Measurements from ENCODE around the gene NCOA1. TPM values are rescaled to one million over a fixed set of nuclear protein-coding genes. Genes with fewer than 3 reads are reported as not detected.
"Not testable (repeated sequence)": the region's sequence is repeated elsewhere in the genome, so short reads cannot be mapped to it uniquely, and the experiment has no call there.

NCOA1 gene
- total and polyA plus RNA-seq, 7 experiments from 2014 or later, result 13.2 to 72.8 (median 43.0) TPM

DNA sequence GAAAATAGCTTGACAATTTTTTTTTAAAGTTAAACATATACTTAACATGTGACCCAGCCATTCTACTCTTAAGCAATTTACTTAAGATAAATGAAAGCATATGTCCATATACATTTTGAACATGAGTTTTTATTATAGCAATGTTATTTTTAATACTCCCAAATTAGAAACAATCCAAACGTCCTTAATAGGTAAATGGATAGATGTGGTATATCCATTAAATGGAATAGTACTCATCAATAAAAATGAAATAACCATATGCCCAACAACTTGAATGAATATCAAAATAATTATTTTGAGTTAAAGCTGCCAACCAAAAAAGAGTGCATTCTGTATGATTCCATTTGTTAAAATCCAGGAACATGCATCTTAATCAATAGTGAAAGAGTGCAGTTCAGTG is 29.1 kb downstream of the NCOA1 start:
- H3K27me3 ChIP-seq (ENCODE audit: control insufficient read depth in 2 of 2, insufficient read depth in 2 of 2, low read length in 2 of 2), result no peaks in the 10 kb centered on the region
- DNase-seq, result no peak
- Mint-ChIP-seq H3K4me1 (peaks cover 25 to 72% (median 65%) of the 10 kb centered on the region in 7 donors), H3K27ac (no peak overlapping the region), H3K9me3 (peaks cover 0 to 6% (median 2%) of the 10 kb centered on the region in 11 donors), H3K4me3 (peak overlapping the region in 2 of 10 donors; percentile 2 to 24), H3K36me3 (peaks cover 0 to 21% (median 8%) of the 10 kb centered on the region in 5 donors), H3K27me3 (no peaks in the 10 kb centered on the region)
- no peak overlapping the region for H3K27ac ChIP-seq (ENCODE audit: low read depth, low read length)
- no peaks in the 10 kb centered on the region for H3K9me3 ChIP-seq (ENCODE audit: control insufficient read depth in 2 of 3, low read length in 3 of 3)
- H3K4me3 ChIP-seq (ENCODE audit: low read length), result no peak overlapping the region
- intact Hi-C loops (cut with micrococcal nuclease), result no loop called here
- ATAC-seq, result no peak
- peaks cover 4% of the 10 kb centered on the region in 2 donors for H3K4me1 ChIP-seq (ENCODE audit: control insufficient read depth in 2 of 2, insufficient read depth in 2 of 2, low read length in 2 of 2)
- ChIA-PET POLR2A (interaction anchor here (1.0 kb wide), 1 partner anchor 25 kb away, joined by 3 read pairs; no protein-coding TSS in a partner anchor), CTCF (no interaction called here)
- H3K36me3 ChIP-seq (ENCODE audit: control insufficient read depth in 2 of 3, insufficient read depth in 3 of 3, low read length in 3 of 3), result no peaks in the 10 kb centered on the region

- peak overlapping the region in 5 of 9 donors; percentile 8 to 66 (median 49) for H3K27ac Mint-ChIP-seq
- intact Hi-C loops (cut with micrococcal nuclease), result no loop called here
- H3K27me3 Mint-ChIP-seq, result no peaks in the 10 kb centered on the region
- POLR2A ChIA-PET, result interaction anchor here (1.0 kb wide), 1 partner anchor 26 kb away, joined by 3 read pairs; no protein-coding TSS in a partner anchor
- DNase-seq (no peak), ATAC-seq (no peak)
- peak overlapping the region in 7 of 10 donors; percentile 0 to 55 (median 10) for H3K4me3 Mint-ChIP-seq
- H3K4me1 Mint-ChIP-seq, result peaks cover 23 to 75% (median 68%) of the 10 kb centered on the region in 7 donors
- Histone ChIP-seq H3K9me3 (ENCODE audit: control insufficient read depth in 2 of 3, low read length in 3 of 3) (no peaks in the 10 kb centered on the region), H3K36me3 (ENCODE audit: control insufficient read depth in 2 of 3, insufficient read depth in 3 of 3, low read length in 3 of 3) (no peaks in the 10 kb centered on the region), H3K4me1 (ENCODE audit: control insufficient read depth in 2 of 2, insufficient read depth in 2 of 2, low read length in 2 of 2) (peaks cover 4% of the 10 kb centered on the region in 2 donors), H3K27me3 (ENCODE audit: control insufficient read depth in 2 of 2, insufficient read depth in 2 of 2, low read length in 2 of 2) (no peaks in the 10 kb centered on the region), H3K27ac (ENCODE audit: low read depth, low read length) (no peak overlapping the region), H3K4me3 (ENCODE audit: low read length) (no peak overlapping the region)
- peaks cover 0 to 6% (median 2%) of the 10 kb centered on the region in 11 donors for H3K9me3 Mint-ChIP-seq
- peaks cover 0 to 28% (median 14%) of the 10 kb centered on the region in 5 donors for H3K36me3 Mint-ChIP-seq
- CTCF ChIA-PET, result no interaction called here
Observed at GRCh38 chr2:24521162-24521857, 30.3 kb downstream of the NCOA1 start.

DNA sequence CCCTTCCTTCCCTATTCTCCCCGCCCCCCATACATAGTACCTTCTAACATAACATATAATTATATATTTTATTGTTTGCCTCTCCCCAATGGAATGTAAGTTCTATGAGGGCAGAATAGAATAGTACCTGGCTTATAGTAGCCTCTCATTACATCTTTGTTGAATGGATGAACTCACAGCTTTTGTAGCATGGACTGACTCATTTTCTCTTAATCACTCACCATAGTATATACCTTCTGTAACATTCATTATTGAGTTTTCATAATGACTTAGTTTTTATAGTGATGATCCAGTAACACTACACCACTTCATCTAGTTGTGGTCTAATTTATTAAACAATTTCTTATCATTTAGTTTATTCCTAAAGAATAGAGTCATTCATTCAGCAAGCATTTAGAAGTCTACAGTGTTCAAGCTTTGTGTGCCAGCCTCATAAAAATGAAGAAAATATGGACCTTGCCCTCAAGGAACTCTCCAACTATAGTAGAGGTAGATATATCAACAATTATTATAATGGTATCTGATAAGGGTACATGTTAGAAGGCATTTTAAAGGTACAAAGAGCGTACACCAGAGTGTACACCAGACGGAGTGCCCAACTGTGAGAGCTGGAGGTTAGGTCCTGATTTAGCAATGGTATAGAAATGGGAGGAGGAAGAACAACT is 31.1 kb downstream of the NCOA1 start:
- Mint-ChIP-seq H3K4me1 (peaks cover 22 to 72% (median 62%) of the 10 kb centered on the region in 7 donors), H3K4me3 (peak overlapping the region in 1 of 10 donors; percentile 4), H3K27me3 (no peaks in the 10 kb centered on the region), H3K9me3 (peaks cover 0 to 7% (median 2%) of the 10 kb centered on the region in 11 donors), H3K27ac (peak overlapping the region in 3 of 9 donors; percentile 8 to 32 (median 30)), H3K36me3 (peaks cover 0 to 31% (median 17%) of the 10 kb centered on the region in 5 donors)
- ChIA-PET CTCF (no interaction called here), POLR2A (no interaction called here)
- intact Hi-C loops (cut with micrococcal nuclease), result no loop called here
- Histone ChIP-seq H3K4me3 (ENCODE audit: low read length) (no peak overlapping the region), H3K36me3 (ENCODE audit: control insufficient read depth in 2 of 3, insufficient read depth in 3 of 3, low read length in 3 of 3) (no peaks in the 10 kb centered on the region), H3K27ac (ENCODE audit: low read depth, low read length) (no peak overlapping the region), H3K9me3 (ENCODE audit: control insufficient read depth in 2 of 3, low read length in 3 of 3) (no peaks in the 10 kb centered on the region), H3K27me3 (ENCODE audit: control insufficient read depth in 2 of 2, insufficient read depth in 2 of 2, low read length in 2 of 2) (no peaks in the 10 kb centered on the region), H3K4me1 (ENCODE audit: control insufficient read depth in 2 of 2, insufficient read depth in 2 of 2, low read length in 2 of 2) (peaks cover 4 to 6% of the 10 kb centered on the region in 2 donors)
- DNase-seq (no peak), ATAC-seq (no peak)

DNA sequence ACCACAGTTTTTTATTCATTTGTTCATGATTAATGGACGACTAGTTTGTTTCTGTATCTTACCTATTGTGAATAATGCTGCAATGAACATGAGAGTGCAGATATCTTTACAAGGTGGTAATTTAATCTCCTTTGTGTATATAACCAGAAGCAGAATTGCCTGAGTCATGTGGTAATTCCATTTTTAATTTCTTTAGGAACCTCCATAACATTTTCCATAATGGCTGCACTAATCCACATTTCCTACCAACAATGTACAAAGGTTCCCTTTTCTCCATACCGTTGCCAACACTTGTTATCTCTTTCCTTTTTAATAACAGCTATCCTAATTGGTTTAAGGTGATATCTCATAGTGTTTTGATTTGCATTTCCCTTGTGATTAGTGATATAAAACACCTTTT is 36.5 kb downstream of the NCOA1 start:
- H3K4me1 Mint-ChIP-seq, result peaks cover 0 to 41% (median 25%) of the 10 kb centered on the region in 7 donors
- ATAC-seq, result no peak

DNA sequence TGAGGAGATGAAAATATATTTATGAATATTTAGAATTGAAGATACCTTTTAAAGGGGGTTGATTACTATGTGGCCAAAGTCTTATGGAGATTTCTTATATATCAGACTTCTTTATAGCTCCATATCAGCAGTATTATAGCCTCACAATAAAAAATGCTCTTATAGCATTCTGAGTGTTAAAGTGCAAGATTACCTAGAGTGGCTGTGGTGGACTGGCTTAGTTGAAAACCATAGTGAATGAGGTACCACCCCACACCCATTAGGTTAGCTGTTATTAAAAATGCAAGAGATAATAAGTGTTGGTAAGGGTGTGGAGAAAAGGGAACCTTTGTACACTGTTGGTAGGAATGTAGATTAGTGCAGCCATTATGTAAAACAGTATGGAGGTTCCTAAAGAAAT is 39.7 kb downstream of the NCOA1 start:
- H3K4me3 ChIP-seq (ENCODE audit: low read length), result no peak overlapping the region
- peaks cover 4 to 49% (median 39%) of the 10 kb centered on the region in 5 donors for H3K36me3 Mint-ChIP-seq
- H3K27ac ChIP-seq (ENCODE audit: low read depth, low read length), result no peak overlapping the region
- H3K9me3 Mint-ChIP-seq, result peaks cover 2 to 78% (median 31%) of the 10 kb centered on the region in 11 donors
- H3K4me1 ChIP-seq (ENCODE audit: control insufficient read depth in 2 of 2, insufficient read depth in 2 of 2, low read length in 2 of 2), result peaks cover 0 to 4% of the 10 kb centered on the region in 2 donors
- no peaks in the 10 kb centered on the region for H3K27me3 Mint-ChIP-seq
- intact Hi-C loops (cut with micrococcal nuclease), result no loop called here
- ATAC-seq, result no peak
- peaks cover 0 to 3% (median 0%) of the 10 kb centered on the region in 3 experiments for H3K9me3 ChIP-seq (ENCODE audit: control insufficient read depth in 2 of 3, low read length in 3 of 3)
- H3K4me3 Mint-ChIP-seq, result no peak overlapping the region
- no peaks in the 10 kb centered on the region for H3K27me3 ChIP-seq (ENCODE audit: control insufficient read depth in 2 of 2, insufficient read depth in 2 of 2, low read length in 2 of 2)
- no peaks in the 10 kb centered on the region for H3K36me3 ChIP-seq (ENCODE audit: control insufficient read depth in 2 of 3, insufficient read depth in 3 of 3, low read length in 3 of 3)
- H3K4me1 Mint-ChIP-seq, result peaks cover 0 to 61% (median 37%) of the 10 kb centered on the region in 7 donors
- ChIA-PET CTCF (no interaction called here), POLR2A (interaction anchor here (0.6 to 1.1 kb wide), 2 partner anchors 42 to 1111 kb away, joined by 3 read pairs; no protein-coding TSS in a partner anchor)
- no peak for DNase-seq
- no peak overlapping the region for H3K27ac Mint-ChIP-seq

More for the DNA sequence above, 36.5 kb downstream of the NCOA1 start:
- CTCF ChIA-PET, result no interaction called here
- POLR2A ChIA-PET, result no interaction called here
- no peak overlapping the region for H3K4me3 ChIP-seq (ENCODE audit: low read length)
- no peaks in the 10 kb centered on the region for H3K36me3 ChIP-seq (ENCODE audit: control insufficient read depth in 2 of 3, insufficient read depth in 3 of 3, low read length in 3 of 3)
- no peak overlapping the region for H3K4me3 Mint-ChIP-seq
- peaks cover 4 to 36% (median 30%) of the 10 kb centered on the region in 5 donors for H3K36me3 Mint-ChIP-seq
- no peaks in the 10 kb centered on the region for H3K27me3 ChIP-seq (ENCODE audit: control insufficient read depth in 2 of 2, insufficient read depth in 2 of 2, low read length in 2 of 2)
- peaks cover 0 to 48% (median 16%) of the 10 kb centered on the region in 11 donors for H3K9me3 Mint-ChIP-seq
- peaks cover 0 to 3% (median 0%) of the 10 kb centered on the region in 3 experiments for H3K9me3 ChIP-seq (ENCODE audit: control insufficient read depth in 2 of 3, low read length in 3 of 3)
- intact Hi-C loops (cut with micrococcal nuclease), result no loop called here
- peaks cover 0 to 4% of the 10 kb centered on the region in 2 donors for H3K4me1 ChIP-seq (ENCODE audit: control insufficient read depth in 2 of 2, insufficient read depth in 2 of 2, low read length in 2 of 2)
- H3K27ac Mint-ChIP-seq, result no peak overlapping the region
- no peak overlapping the region for H3K27ac ChIP-seq (ENCODE audit: low read depth, low read length)
- no peak for DNase-seq
- no peaks in the 10 kb centered on the region for H3K27me3 Mint-ChIP-seq

DNA sequence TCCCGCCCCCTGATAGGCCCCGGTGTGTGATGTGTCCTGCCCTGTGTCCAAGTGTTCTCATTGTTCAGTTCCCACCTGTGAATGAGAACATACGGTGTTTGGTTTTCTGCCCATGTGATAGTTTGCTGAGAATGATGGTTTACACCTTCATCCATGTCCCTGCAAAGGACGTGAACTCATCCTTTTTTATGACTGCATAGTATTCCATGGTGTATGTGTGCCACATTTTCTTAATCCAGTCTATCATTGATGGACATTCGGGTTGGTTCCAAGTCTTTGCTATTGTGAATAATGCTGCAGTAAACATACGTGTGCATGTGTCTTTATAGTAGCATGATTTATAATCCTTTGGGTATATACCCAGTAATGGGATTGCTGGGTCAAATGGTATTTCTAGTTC is 40.6 kb downstream of the NCOA1 start:
- DNase-seq; POLR2A ChIA-PET; H3K4me1 ChIP-seq (ENCODE audit: control insufficient read depth in 2 of 2, insufficient read depth in 2 of 2, low read length in 2 of 2); intact Hi-C loops (cut with micrococcal nuclease); H3K27me3 ChIP-seq (ENCODE audit: control insufficient read depth in 2 of 2, insufficient read depth in 2 of 2, low read length in 2 of 2); H3K27me3 Mint-ChIP-seq; H3K9me3 ChIP-seq (ENCODE audit: control insufficient read depth in 2 of 3, low read length in 3 of 3); H3K27ac ChIP-seq (ENCODE audit: low read depth, low read length); H3K4me3 ChIP-seq (ENCODE audit: low read length); CTCF ChIA-PET; H3K36me3 ChIP-seq (ENCODE audit: control insufficient read depth in 2 of 3, insufficient read depth in 3 of 3, low read length in 3 of 3); ATAC-seq: not testable (repeated sequence)
- H3K27ac Mint-ChIP-seq, result peak overlapping the region in 2 of 9 donors; percentile 53 to 74
- peaks cover 13 to 51% (median 44%) of the 10 kb centered on the region in 5 donors for H3K36me3 Mint-ChIP-seq
- peaks cover 4 to 86% (median 34%) of the 10 kb centered on the region in 11 donors for H3K9me3 Mint-ChIP-seq
- H3K4me3 Mint-ChIP-seq, result peak overlapping the region in 1 of 10 donors; percentile 6
- peaks cover 0 to 63% (median 38%) of the 10 kb centered on the region in 7 donors for H3K4me1 Mint-ChIP-seq

Measured in naive thymus-derived CD4-positive, alpha-beta T cell (primary cell).